Activated CD4-positive, alpha-beta T cell treated with anti-CD3 and anti-CD28 coated beads, Interleukin-2, amount 10 ng/mL, durations not matched to agents 24 days and 14 days (primary cell): ENCODE data around the gene CFAP57. TPM values are rescaled to one million over a fixed set of nuclear protein-coding genes. Genes with fewer than 3 reads are reported as not detected.

Source experiments
- DNase-seq: peaks from one replicate; pipeline ENCODE4 v3.0.0; 2022
- H3K27ac Mint-ChIP-seq: one replicate; pipeline ENCODE4 v1.8.0; 2022; ENCODE audit warnings: mild to moderate bottlenecking, mixed read lengths
- H3K27me3 Mint-ChIP-seq: one replicate; pipeline ENCODE4 v1.8.0; 2022; ENCODE audit warnings: mixed read lengths
- H3K36me3 Mint-ChIP-seq: one replicate; pipeline ENCODE4 v1.8.0; 2022; ENCODE audit warnings: low read depth, mild to moderate bottlenecking, mixed read lengths
- H3K4me1 Mint-ChIP-seq: one replicate; pipeline ENCODE4 v1.8.0; 2021; ENCODE audit warnings: mixed read lengths
- H3K4me3 Mint-ChIP-seq: one replicate; pipeline ENCODE4 v1.8.0; 2022; ENCODE audit warnings: mild to moderate bottlenecking, moderate library complexity, mixed read lengths
- H3K9me3 Mint-ChIP-seq: one replicate; pipeline ENCODE4 v1.8.0; 2021; ENCODE audit warnings: mixed read lengths
- intact Hi-C: fragments of 100-400 bp; cut with micrococcal nuclease; formaldehyde crosslinking; loops from one replicate; pipeline ENCODE4 v1.15.1; 2023
- total RNA-seq: library from RNA; stranded (reverse); gene quantifications from 2 replicates; pipeline ENCODE4 v1.2.3, GENCODE V29; 2022

The CFAP57 gene
- total RNA-seq, 1 donor from 2014 or later = 0.40 TPM

DNA sequence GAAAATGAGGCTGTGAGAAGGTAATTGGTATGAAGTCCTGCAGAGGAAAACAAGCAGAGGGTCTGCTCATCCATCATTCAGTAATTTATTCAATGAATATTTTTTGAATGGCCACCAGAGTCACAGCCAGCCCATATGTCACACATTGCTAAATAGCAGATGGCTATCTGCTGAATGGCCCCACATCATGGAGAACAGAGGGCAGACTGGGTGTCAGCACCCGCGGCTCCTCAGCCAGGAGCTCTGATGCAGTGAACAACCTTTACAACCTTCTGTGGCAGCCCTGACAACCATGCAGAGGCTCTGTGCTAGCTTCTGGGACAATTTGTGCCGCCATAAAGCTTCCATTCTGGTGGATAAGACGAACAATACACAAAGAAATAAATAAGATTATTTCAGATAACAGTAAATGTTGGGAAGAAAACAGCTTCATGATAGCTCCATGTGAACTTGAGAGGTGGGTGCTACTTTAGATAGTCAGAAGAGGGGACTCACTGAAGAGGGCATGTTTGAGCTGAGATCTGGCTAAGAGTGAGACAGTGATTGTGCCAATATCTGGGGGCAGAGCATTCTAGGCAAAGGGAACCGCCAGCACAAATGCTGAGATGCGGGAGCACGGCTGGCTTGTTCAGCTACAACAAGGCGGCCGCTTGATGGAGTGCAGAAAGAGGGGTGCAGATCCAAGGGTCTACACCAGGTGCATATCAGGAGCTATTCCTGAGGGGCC lies 116.1 kb downstream of the CFAP57 start:
- no peaks in the 10 kb centered on the region for H3K36me3 Mint-ChIP-seq
- peaks cover 10% of the 10 kb centered on the region for H3K27me3 Mint-ChIP-seq
- intact Hi-C loops = no loop called here
- DNase-seq = no peak
- H3K4me1 Mint-ChIP-seq = peaks cover under 1% of the 10 kb centered on the region
- H3K27ac Mint-ChIP-seq = no peak overlapping the region
- H3K4me3 Mint-ChIP-seq = no peak overlapping the region
- no peaks in the 10 kb centered on the region for H3K9me3 Mint-ChIP-seq

- no peaks in the 10 kb centered on the region for H3K9me3 Mint-ChIP-seq
- H3K27ac Mint-ChIP-seq = no peak overlapping the region
- H3K4me1 Mint-ChIP-seq = peaks cover 3% of the 10 kb centered on the region
- H3K4me3 Mint-ChIP-seq = no peak overlapping the region
- intact Hi-C loops = no loop called here
- DNase-seq = no peak
- peaks cover 10% of the 10 kb centered on the region for H3K27me3 Mint-ChIP-seq
- no peaks in the 10 kb centered on the region for H3K36me3 Mint-ChIP-seq
Measured at GRCh38 chr1:43288785-43289706, 116.9 kb downstream of the CFAP57 start.

DNA sequence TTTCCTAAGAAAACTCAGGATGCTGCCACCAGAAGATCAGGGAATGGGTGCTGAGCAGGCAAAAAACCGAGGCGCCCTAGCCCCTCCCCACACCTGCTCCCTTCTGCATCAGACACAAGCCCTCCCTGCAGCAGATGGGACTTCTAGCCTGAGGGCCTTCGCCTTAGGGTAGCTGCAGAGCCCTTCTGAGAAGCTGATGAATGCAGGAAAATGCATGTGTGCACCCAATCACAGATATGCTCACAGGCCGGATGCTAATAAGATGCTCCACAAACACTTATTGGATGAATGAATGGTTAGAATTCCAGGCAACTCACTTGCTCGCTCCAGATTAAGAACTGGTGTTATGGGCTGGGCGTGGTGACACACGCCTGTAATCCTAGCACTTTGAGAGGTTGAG lies 120.1 kb downstream of the CFAP57 start:
- no peaks in the 10 kb centered on the region for H3K9me3 Mint-ChIP-seq
- intact Hi-C loops = no loop called here
- peaks cover 25% of the 10 kb centered on the region for H3K4me1 Mint-ChIP-seq
- DNase-seq = no peak
- H3K4me3 Mint-ChIP-seq = no peak overlapping the region
- H3K27me3 Mint-ChIP-seq = peaks cover 9% of the 10 kb centered on the region
- H3K27ac Mint-ChIP-seq = no peak overlapping the region
- H3K36me3 Mint-ChIP-seq = no peaks in the 10 kb centered on the region

DNA sequence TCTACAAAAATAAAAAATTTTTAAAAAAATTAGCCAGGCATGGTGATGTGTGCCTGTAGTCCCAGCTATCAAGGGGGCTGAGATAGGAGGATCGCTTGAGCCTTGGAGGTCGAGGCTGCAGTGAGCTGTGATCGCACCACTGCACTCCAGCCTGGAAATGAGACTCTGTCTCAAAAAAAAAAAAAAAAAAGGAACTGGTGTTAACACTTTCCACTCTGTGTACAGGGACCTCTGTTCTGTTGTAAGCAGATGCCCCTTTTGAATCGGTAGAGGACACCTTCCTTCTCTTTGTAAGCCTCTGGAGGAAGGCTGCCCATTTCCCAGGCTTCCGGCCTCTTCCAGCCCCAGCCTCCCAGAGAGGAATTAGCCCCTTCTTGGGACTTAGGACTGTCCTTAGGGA lies 120.5 kb downstream of the CFAP57 start:
- Mint-ChIP-seq H3K4me1 (peaks cover 25% of the 10 kb centered on the region), H3K4me3 (no peak overlapping the region), H3K27me3 (peaks cover 6% of the 10 kb centered on the region), H3K36me3 (no peaks in the 10 kb centered on the region), H3K9me3 (no peaks in the 10 kb centered on the region), H3K27ac (no peak overlapping the region)
- intact Hi-C loops = no loop called here
- DNase-seq = no peak

GRCh38 chr1:43293176-43293575 lies 121.0 kb downstream of the CFAP57 start:
- Mint-ChIP-seq H3K4me3 (no peak overlapping the region), H3K4me1 (peaks cover 25% of the 10 kb centered on the region), H3K9me3 (no peaks in the 10 kb centered on the region), H3K36me3 (no peaks in the 10 kb centered on the region), H3K27ac (peak overlapping the region; percentile 59), H3K27me3 (peaks cover 3% of the 10 kb centered on the region)
- intact Hi-C loops = no loop called here
- DNase-seq = no peak

- H3K27me3 Mint-ChIP-seq = no peaks in the 10 kb centered on the region
- H3K27ac Mint-ChIP-seq = peak overlapping the region; percentile 82
- no peak overlapping the region for H3K4me3 Mint-ChIP-seq
- intact Hi-C loops = no loop called here
- no peak for DNase-seq
- H3K36me3 Mint-ChIP-seq = no peaks in the 10 kb centered on the region
- H3K9me3 Mint-ChIP-seq = no peaks in the 10 kb centered on the region
- peaks cover 25% of the 10 kb centered on the region for H3K4me1 Mint-ChIP-seq
Measured at GRCh38 chr1:43293896-43294760, 122.0 kb downstream of the CFAP57 start.

DNA sequence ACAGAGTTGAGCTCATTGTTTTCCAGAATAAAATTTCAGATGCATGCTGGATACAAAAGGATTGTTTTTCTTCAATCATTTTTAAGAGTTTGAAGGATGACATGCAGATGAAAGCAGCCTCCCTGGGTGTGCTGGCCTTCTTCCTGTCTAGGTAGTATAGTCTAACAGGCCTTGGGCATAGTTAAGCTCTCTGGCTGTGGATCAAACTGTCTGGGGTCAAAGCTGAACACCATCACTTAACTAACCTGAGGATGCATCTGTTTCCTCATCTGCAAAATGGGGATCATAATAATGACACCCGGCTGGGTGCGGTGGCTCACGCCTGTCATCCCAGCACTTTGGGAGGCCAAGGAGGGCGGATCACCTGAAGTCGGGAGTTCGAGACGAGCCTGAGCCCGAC lies 122.6 kb downstream of the CFAP57 start:
- peak overlapping the region; percentile 8 for H3K4me3 Mint-ChIP-seq
- H3K4me1 Mint-ChIP-seq = peaks cover 25% of the 10 kb centered on the region
- intact Hi-C loops = loop anchor here (1.0 to 5.0 kb wide), 2 partner anchors 38 to 64 kb away; partner anchors contain the start of gene CDC20
- DNase-seq = no peak
- no peaks in the 10 kb centered on the region for H3K9me3 Mint-ChIP-seq
- H3K27me3 Mint-ChIP-seq = no peaks in the 10 kb centered on the region
- peak overlapping the region; percentile 82 for H3K27ac Mint-ChIP-seq
- no peaks in the 10 kb centered on the region for H3K36me3 Mint-ChIP-seq

DNA sequence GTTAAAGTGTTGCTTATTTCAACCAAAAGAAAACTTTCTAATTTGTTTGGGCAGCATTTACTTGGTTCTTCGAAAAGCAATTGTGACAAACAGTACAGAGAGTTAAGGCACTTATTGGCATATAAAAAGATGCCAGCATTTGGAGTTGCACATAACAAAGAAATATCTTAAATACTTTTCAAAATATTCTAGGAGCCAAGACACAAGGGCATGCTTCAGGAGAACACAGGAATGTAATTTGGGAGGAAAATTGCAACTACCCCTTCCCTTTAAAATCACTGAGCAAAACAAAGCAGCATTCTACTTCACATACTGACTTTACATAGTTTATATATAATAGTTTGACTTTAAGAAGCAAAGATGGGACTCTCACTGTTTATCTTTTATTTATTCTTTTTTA lies 124.1 kb downstream of the CFAP57 start:
- Mint-ChIP-seq H3K9me3 (no peaks in the 10 kb centered on the region), H3K27me3 (no peaks in the 10 kb centered on the region), H3K36me3 (no peaks in the 10 kb centered on the region), H3K4me3 (peak overlapping the region; percentile 10), H3K4me1 (peaks cover 26% of the 10 kb centered on the region), H3K27ac (peak overlapping the region; percentile 74)
- intact Hi-C loops = loop anchor here (5.0 kb wide), 1 partner anchor 36 kb away; no protein-coding TSS in a partner anchor
- no peak for DNase-seq

GRCh38 chr1:43298055-43298454 lies 125.9 kb downstream of the CFAP57 start:
- no peaks in the 10 kb centered on the region for H3K27me3 Mint-ChIP-seq
- H3K4me3 Mint-ChIP-seq = no peak overlapping the region
- no peak for DNase-seq
- peaks cover 26% of the 10 kb centered on the region for H3K4me1 Mint-ChIP-seq
- H3K27ac Mint-ChIP-seq = no peak overlapping the region
- H3K36me3 Mint-ChIP-seq = no peaks in the 10 kb centered on the region
- no peaks in the 10 kb centered on the region for H3K9me3 Mint-ChIP-seq
- intact Hi-C loops = loop anchor here (5.0 kb wide), 1 partner anchor 34 kb away; no protein-coding TSS in a partner anchor

DNA sequence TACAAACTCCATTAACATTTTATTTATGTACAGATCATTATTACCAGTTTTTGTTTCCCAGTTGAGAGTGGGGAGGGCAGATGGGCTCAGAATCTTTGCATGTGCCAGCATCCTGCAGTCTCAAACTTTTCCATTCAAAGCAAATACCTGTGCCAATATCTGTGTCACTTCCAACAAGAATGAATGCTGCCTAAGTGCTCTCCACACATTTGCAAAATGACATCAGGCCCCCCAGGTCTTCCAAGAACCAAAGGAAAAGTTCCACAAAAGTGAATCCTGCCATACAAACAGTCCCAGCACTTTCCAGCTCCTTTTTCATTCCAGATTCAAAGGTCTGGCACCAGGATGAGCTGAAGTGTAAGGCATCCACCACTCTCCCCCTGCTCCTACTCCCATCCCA lies 127.0 kb downstream of the CFAP57 start:
- Mint-ChIP-seq H3K9me3 (no peaks in the 10 kb centered on the region), H3K27me3 (no peaks in the 10 kb centered on the region), H3K36me3 (no peaks in the 10 kb centered on the region), H3K4me1 (peaks cover 24% of the 10 kb centered on the region), H3K27ac (no peak overlapping the region), H3K4me3 (no peak overlapping the region)
- no peak for DNase-seq
- intact Hi-C loops = loop anchor here (5.0 kb wide), 1 partner anchor 33 kb away; no protein-coding TSS in a partner anchor

DNA sequence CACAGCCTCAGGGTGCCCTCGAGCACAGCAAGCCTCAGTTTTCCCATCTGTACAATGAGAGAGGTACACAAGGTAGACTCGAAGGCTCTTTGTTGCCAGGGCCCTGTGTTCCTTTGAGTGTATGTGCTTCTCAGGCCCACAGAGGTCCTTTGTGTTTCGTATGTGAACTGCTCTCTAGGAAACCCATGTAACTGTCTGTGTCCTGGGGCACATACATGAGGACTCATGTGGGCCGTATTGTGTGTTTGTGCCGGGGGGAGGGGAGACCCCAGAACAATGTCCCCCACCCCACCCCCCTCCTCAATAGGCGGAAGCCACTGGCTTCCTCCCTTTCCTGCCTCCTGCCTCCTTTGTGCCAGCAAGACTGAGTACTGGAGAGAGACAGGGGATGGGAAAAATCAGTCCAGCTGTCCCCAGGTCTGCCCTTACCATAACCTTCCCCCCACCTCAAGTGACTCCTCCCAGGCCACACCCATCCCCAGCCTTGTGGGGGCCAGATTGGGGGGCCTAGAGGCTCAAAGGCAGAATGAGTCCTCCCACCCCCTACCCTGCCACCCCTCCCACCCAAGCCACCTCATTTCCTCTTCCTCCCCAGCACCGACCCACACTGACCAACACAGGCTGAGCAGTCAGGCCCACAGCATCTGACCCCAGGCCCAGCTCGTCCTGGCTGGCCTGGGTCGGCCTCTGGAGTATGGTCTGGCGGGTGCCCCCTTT lies 128.4 kb downstream of the CFAP57 start, which contains the start of gene TIE1:
Gene TIE1 (plus strand): TSS at position 605 of the 717 bp plus-strand sequence. CDS start 90 bp downstream, at position 695.
- Mint-ChIP-seq H3K27me3 (no peaks in the 10 kb centered on the region), H3K4me3 (no peak within 1 kb of the TSS), H3K27ac (no peak within 1 kb of the TSS), H3K4me1 (peaks cover 15% of the 10 kb centered on the region), H3K36me3 (no peaks in the 10 kb centered on the region), H3K9me3 (no peaks in the 10 kb centered on the region)
- no peak for DNase-seq
- intact Hi-C loops = no loop called here

DNA sequence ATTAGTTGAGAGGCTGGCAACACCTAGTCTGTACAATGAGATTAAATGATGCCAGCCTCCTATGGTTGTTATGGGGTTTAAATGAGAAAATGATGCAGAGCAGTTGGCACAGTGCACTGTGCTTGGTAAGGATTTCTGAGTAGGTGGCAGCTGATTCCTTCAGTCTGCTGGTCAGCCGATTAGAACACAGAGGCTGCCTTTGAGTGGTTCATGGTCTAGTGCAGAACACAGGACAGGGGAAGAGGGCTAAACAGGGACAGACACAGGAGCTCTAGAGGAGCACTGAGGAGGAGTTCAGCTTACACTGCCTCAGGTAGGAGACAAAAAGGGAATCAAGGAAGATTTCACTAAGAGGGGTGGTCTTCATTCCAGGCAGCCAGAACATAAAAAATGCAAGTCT lies 130.1 kb downstream of the CFAP57 start:
- intact Hi-C loops = no loop called here
- H3K27me3 Mint-ChIP-seq = no peaks in the 10 kb centered on the region
- H3K36me3 Mint-ChIP-seq = no peaks in the 10 kb centered on the region
- H3K27ac Mint-ChIP-seq = no peak overlapping the region
- peaks cover 2% of the 10 kb centered on the region for H3K4me1 Mint-ChIP-seq
- H3K4me3 Mint-ChIP-seq = no peak overlapping the region
- DNase-seq = no peak
- no peaks in the 10 kb centered on the region for H3K9me3 Mint-ChIP-seq
